DMS 273 (cell line): ENCODE measurements around the gene USP4.
"Not testable (repeated sequence)": the region's sequence is repeated elsewhere in the genome, so short reads cannot be mapped to it uniquely, and the experiment has no call there.

Source experiments
- DNase-seq: peaks from one replicate; lab custom pipeline; 2025; ENCODE audit not compliant: unreplicated experiment; lab: John Stamatoyannopoulos, UW

USP4 gene

DNA sequence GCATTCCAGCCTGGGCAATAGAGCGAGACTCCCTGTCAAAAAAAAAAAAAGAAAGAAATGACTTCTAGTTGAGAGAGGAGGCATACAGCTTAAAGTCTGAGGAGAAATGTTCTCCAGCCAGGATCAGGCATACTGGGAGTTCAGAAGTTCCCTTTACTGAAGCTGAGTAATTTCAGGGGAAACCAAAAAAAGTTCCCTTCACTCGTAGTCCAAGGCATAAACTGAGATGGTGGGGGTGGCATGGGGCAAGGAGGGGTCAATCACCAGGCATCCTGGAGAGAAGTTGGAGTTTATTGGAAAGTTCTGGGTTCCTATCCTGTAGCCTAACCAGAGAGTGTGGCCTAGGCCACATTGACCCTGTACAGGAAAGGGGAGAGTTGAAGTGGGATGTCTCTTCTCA, 12.4 kb upstream of the USP4 start:
- no peak for DNase-seq

- DNase-seq: no peak
Observed at GRCh38 chr3:49351521-49352011, 11.7 kb upstream of the USP4 start.

GRCh38 chr3:49349348-49350114, 9.7 kb upstream of the USP4 start:
- no peak for DNase-seq

DNA sequence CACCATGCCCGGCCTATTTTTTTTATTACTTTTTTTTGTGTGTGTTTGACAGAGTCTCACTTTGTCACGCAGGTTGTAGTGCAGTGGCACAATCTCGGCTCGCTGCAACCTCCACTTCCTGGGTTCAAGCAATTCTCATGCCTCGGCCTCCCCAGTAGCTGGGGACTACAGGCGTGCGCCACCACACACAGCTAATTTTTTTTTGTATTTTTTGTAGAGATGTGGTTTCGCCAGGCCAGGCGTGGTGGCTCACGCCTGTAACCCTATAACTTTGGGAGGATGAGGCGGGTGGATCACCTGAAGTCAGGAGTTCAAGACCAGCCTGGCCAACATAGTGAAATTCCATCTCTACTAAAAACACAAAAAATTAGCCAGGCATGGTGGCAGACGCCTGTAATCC, 8.5 kb upstream of the USP4 start:
- DNase-seq: not testable (repeated sequence)

DNA sequence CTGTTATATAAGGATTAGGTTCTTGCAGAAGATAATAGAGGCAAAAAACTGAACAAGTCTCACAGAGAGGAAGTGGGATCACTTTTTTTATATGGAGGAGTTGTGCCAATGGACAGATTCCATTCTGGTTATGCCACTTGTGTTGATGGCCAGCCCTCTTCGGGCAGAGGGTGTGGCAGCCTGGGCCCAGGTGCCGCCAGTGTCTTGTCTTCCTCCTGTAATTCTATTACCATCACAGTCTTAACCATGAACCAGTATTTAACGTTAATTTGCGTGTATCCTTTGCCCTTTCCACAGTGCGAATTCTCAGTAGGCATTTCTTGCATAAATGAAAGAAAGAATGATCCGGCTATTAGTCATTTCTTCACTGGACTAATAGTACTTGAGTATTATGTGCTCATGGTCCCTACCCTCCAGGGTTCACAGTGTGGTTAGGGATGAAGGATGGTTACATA, 7.0 kb upstream of the USP4 start:
- no peak for DNase-seq

DNA sequence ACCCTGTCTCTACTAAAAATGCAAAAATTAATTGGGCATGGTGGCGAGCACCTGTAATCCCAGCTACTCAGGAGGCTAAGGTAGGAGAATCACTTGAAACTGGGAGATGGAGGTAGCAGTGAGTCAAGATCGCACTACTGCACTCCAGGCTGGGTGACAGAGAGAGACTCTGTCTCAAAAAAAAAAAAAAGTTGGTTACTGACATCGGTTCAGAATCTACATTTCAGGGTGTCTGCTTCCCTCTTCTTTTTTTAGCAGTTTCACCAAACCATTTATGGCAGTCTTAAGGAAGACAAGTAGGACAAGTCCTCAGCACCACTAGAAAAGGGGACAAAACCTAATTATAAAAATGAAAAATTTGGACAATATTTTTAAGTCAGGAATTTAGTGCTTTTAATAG, 3.3 kb upstream of the USP4 start:
- no peak for DNase-seq

GRCh38 chr3:49341996-49342395, 2.1 kb upstream of the USP4 start:
- no peak for DNase-seq

- peak; percentile 76 for DNase-seq
Observed at GRCh38 chr3:49339581-49339940, 292 bp downstream of the USP4 start.

DNA sequence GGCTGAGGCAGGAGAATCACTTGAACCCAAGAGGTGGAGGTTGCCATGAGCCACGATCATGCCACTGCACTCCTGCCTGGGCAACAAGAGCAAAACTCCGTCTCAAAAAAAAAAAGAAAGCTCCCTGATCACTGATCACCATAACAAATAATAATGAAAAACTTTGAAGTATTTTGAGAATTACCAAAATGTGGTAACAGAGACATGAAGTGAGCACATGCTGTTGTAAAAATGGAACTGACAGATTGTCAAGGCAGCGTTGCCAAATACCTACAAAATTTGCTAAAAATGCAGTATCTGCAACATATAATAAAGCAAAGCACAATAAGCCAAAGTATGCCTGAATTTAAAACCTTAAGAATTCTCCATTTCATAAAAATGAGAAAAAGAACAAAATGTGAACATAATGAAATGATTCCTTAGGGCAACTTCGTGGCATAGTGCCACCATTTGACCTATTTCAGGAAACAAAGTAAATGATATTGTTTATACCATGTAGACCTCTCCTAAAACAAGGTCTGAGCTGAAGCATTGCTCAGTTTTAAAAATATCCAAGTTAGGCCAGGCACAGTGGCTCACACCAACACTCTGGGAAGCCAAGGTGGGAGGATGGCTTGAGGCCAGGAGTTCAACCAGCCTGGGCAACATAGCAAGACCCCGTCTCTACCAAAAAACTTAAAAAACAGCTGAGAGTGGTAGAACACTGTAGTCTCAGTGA, 5.8 kb downstream of the USP4 start:
- DNase-seq: no peak

DNA sequence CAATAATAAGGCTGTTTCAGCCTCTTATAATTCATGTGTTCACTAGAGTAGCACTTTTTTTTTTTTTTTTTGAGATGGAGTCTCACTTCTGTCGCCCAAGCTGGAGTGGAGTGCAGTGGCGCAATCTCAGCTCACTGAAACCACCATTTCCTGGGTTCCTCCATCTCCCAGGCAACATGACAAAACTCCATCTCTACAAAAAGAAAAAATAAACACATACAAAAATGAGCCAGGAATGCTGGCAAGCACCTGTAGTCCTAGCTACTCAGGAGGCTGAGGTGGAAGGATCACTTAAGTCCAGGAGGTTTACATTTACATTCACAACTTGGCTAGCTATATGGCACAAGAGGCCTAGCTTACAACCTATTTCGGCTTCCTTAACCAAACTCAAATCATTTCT, 6.8 kb downstream of the USP4 start:
- no peak for DNase-seq

DNA sequence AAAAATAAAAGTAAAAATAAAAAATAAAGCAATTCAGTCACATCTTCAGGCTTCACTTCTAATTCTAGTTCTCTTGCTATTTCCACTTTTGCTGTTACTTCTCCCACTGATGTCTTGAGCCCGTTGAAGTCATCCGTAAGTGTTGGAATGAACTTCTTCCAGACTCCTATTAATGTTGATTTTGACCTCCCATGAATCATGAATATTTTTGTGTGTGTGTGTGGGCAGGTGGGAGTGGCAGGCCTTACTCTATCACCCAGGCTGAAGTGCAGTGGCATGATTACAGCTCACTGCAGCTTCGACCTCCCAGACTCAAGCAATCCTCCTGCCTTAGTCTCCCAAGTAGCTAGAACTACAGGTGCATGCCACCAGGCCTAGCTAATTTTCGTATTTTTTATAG, 10.7 kb downstream of the USP4 start:
- DNase-seq: no peak

DNA sequence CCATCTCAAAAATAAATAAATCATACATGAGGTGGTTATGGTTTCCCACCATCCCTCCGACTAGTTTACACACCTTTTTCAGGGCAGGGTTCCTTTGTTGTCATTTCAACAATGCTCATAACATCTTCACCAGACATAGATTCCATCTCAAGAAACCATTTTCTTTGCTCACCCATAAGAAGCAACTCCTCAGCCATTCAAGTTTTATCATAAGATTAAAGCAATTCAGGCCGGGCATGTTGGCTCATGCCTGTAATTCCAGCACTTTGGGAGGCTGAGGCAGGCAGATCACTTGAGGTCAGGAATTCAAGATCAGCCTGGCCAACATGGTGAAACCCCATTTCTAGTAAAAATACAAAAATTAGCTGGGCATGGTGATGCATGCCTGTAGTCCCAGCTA, 11.5 kb downstream of the USP4 start:
- not testable (repeated sequence) for DNase-seq

DNA sequence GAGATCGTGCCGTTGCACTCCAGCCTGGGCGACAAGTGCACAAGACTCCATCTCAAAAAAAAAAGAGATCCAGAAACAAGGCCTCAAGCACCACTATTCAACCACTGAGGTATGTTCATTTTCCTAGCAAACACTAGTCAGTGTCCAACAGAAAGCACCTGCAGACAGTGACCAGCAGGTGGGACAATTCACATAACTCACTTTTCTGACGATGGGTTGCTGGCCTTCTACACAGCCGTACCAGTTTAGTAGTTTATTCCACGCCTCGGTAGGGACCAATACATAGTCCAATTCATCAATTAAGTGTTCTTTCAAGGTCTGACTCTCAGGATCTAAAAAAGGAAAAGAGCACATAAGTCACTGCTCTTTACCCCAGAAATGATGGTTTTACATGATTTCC, 12.4 kb downstream of the USP4 start:
- peak; percentile 10 for DNase-seq

DNA sequence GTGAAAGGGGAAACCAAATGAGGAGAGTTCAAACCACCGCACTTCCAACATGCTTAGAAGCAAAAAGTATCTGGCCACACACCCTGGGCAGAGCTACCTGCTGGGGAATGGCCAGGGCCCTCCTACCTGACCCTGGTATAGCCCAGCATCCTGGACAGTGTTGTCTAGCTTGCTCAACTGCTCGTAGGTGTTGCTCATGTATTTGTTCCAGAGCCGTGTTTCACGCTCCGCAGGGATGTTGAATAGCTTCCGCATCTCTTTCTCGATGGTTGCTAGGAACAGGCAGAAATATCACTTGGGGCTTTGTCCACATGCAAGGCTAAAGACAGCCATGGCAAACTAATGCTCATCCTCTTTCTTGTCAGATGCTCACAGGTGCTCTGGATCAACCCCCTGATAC, 15.1 kb downstream of the USP4 start:
- no peak for DNase-seq

- no peak for DNase-seq
Observed at GRCh38 chr3:49316696-49317457, 23.0 kb downstream of the USP4 start.

- DNase-seq: no peak
Observed at GRCh38 chr3:49313896-49314688, 25.8 kb downstream of the USP4 start.

DNA sequence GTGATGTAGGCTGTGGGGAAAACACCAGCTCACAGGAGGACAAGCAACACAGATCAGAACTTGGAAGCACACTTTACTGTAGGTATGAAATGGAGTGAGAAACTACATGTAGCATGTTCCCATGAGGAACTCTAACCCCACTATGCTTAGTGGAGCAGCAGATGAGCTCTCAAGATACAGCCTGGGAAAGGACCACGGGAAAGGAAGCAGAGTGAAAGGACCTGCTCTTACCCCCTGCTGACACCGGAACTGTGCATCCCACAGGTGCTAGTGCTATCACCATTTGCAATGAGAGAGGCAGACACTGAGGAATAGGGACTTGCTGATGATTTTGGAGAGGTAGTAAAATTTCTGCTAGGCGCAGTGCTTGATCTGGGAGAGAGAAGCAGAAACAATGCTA, 28.6 kb downstream of the USP4 start:
- DNase-seq: no peak

DNA sequence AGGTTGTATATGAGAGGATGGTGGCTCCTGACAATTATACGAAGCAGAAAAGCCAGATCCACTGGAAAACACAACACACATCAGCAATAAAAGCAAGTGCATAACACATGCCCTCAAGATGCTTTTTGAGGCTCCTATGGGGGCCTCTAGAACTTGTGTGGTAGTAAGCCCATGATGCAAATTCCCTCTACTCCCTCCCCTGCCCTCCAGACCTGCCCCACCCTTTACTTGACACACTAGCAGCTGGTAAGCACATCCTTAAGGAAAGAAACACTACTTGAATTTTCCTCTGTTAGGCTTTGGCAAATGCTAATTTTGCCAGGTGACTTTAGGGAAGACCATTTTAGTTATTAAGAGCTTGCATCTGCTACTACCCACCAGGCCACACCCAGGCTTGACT, 29.2 kb downstream of the USP4 start:
- no peak for DNase-seq

DNA sequence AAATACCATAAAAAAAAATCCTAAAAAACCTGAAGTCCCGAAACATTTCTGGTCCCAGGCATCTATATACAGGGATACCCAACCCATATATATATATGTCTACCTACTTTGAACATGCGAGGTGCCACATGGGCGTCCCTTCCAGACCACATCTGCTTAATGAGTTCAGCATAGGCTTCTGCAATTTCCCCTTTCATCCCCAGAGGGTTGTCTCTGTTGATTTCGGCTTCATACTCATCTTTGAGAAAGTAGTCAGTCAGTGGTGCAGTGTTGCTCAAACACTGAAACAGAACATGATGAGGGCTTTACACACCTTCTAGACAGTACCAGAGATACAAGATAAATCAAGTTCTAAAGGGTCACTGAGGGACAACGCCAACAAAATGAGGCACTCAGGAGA, 34.2 kb downstream of the USP4 start:
- no peak for DNase-seq

- no peak for DNase-seq
Observed at GRCh38 chr3:49302613-49303012, 37.2 kb downstream of the USP4 start.

- no peak for DNase-seq
Observed at GRCh38 chr3:49300595-49300994, 39.3 kb downstream of the USP4 start.
